DND-41 (cell line): Measurements from ENCODE around the gene TMPRSS3.

ENCODE experiments used
- ATAC-seq: fragments of 200-7000 bp; cut with Tn5 transposase; 3 replicates; pipeline ENCODE4 v1.9.1; 2021; ENCODE audit warnings: low read depth; ENCODE audit not compliant: insufficient read depth
- DNase-seq: peaks from one replicate; pipeline ENCODE4 v3.0.0-alpha.2; 2020
- H2AFZ ChIP-seq: 2 replicates; pipeline ENCODE4 v1.6.0; 2012; ENCODE audit warnings: low read depth, low read length
- H3K27ac ChIP-seq: 2 replicates; pipeline ENCODE4 v1.5.1; 2012; ENCODE audit warnings: low read length, inconsistent platforms
- H3K27me3 ChIP-seq: fragments of 200-600 bp; sonication (generic); 2 replicates; pipeline ENCODE4 v1.6.0; 2012; ENCODE audit warnings: low read length, mild to moderate bottlenecking, inconsistent platforms; ENCODE audit not compliant: insufficient read depth, poor library complexity
- H3K36me3 ChIP-seq: 2 replicates; pipeline ENCODE4 v1.5.1; 2012; ENCODE audit warnings: low read length, inconsistent platforms; ENCODE audit not compliant: insufficient read depth
- H3K4me1 ChIP-seq: 2 replicates; pipeline ENCODE4 v1.5.1; 2012; ENCODE audit warnings: mild to moderate bottlenecking, low read length; ENCODE audit not compliant: insufficient read depth
- H3K4me2 ChIP-seq: 2 replicates; pipeline ENCODE4 v1.6.0; 2012; ENCODE audit warnings: mild to moderate bottlenecking, moderate library complexity, low read length, inconsistent platforms; ENCODE audit not compliant: insufficient read depth
- H3K4me3 ChIP-seq, 2 experiments: fragments of 200-600 bp in 1 of 2; shearing (Covaris generic) in 1 of 2; 2 replicates each; pipeline ENCODE4 v1.5.1; 2012 to 2016; ENCODE audit warnings: inconsistent platforms in 2 of 2, low read length in 2 of 2, mild to moderate bottlenecking in 2 of 2, low read depth in 1 of 2, moderate library complexity in 1 of 2
- H3K79me2 ChIP-seq: 2 replicates; pipeline ENCODE4 v1.6.0; 2012; ENCODE audit warnings: low read length, inconsistent platforms; ENCODE audit not compliant: insufficient read depth
- H3K9ac ChIP-seq: 2 replicates; pipeline ENCODE4 v1.6.0; 2012; ENCODE audit warnings: low read depth, mild to moderate bottlenecking, inconsistent platforms, low read length, moderate library complexity
- H3K9me3 ChIP-seq: 2 replicates; pipeline ENCODE4 v1.5.1; 2012; ENCODE audit warnings: low read length, moderate library complexity, mild to moderate bottlenecking, inconsistent platforms; ENCODE audit not compliant: insufficient read depth, severe bottlenecking
- H4K20me1 ChIP-seq: 2 replicates; pipeline ENCODE4 v1.6.0; 2012; ENCODE audit warnings: low read length; ENCODE audit not compliant: insufficient read depth
- EZH2 ChIP-seq: IDR thresholded peaks from 3 replicates; pipeline ENCODE4 v1.6.1; 2012; ENCODE audit warnings: borderline replicate concordance, low read depth, mild to moderate bottlenecking, moderate library complexity, low read length, inconsistent platforms; ENCODE audit not compliant: severe bottlenecking
- TF ChIP-seq, protein P1 (sequence below): IDR thresholded peaks from 2 replicates; pipeline ENCODE4 v1.5.1; 2012; ENCODE audit warnings: borderline replicate concordance, low read length, moderate library complexity, mild to moderate bottlenecking; ENCODE audit not compliant: poor library complexity, severe bottlenecking; ENCODE audit errors: extremely low read depth

The TMPRSS3 gene

DNA sequence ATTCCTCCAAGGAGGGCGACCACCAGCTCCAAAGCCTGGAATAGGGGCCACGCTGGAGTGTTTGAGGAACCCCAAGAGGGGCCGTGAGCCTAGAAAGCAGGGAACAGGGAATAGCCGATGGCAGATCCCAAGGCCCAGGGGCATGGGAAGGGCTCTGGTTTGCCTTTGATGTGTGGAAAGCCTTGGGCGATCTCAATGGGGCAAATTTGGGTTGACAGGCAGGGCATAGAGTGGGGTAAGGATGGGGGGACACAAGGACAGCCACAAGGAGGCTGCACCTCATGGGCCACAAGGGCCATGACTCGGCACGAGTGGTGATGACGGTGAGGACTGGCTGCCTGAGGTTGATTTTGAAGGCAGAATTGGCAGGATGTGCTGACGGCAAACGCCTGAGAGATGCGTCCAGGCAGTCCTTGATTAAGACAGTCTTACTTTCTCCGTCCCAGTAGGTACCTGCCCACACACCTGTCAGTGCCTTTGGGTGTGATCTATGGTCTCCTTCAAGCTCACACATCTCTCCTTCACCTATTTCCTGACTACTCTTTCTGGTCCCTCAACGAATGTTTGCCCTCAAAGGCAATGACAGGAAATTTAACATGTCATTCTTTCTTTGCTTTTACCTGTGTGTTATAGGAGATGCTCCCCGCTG is 2.0 kb upstream of the TMPRSS3 start:
- H3K9ac ChIP-seq = no peak overlapping the region
- no peaks in the 10 kb centered on the region for H3K27me3 ChIP-seq
- H4K20me1 ChIP-seq = no peaks in the 10 kb centered on the region
- no peak overlapping the region for H3K4me2 ChIP-seq
- H2AFZ ChIP-seq = no peak overlapping the region
- DNase-seq = no peak
- H3K36me3 ChIP-seq = no peaks in the 10 kb centered on the region
- H3K79me2 ChIP-seq = peaks cover 10% of the 10 kb centered on the region
- no peak overlapping the region for H3K4me3 ChIP-seq
- H3K27ac ChIP-seq = peak overlapping the region; percentile 31; the same call in 1 of the 2 replicates
- no peak for ATAC-seq
- peaks cover 8% of the 10 kb centered on the region for H3K9me3 ChIP-seq
- TF ChIP-seq EZH2 = no peak
- TF ChIP-seq, protein P1, sequence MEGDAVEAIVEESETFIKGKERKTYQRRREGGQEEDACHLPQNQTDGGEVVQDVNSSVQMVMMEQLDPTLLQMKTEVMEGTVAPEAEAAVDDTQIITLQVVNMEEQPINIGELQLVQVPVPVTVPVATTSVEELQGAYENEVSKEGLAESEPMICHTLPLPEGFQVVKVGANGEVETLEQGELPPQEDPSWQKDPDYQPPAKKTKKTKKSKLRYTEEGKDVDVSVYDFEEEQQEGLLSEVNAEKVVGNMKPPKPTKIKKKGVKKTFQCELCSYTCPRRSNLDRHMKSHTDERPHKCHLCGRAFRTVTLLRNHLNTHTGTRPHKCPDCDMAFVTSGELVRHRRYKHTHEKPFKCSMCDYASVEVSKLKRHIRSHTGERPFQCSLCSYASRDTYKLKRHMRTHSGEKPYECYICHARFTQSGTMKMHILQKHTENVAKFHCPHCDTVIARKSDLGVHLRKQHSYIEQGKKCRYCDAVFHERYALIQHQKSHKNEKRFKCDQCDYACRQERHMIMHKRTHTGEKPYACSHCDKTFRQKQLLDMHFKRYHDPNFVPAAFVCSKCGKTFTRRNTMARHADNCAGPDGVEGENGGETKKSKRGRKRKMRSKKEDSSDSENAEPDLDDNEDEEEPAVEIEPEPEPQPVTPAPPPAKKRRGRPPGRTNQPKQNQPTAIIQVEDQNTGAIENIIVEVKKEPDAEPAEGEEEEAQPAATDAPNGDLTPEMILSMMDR = no peak
- H3K4me1 ChIP-seq = peaks cover 12% of the 10 kb centered on the region

DNA sequence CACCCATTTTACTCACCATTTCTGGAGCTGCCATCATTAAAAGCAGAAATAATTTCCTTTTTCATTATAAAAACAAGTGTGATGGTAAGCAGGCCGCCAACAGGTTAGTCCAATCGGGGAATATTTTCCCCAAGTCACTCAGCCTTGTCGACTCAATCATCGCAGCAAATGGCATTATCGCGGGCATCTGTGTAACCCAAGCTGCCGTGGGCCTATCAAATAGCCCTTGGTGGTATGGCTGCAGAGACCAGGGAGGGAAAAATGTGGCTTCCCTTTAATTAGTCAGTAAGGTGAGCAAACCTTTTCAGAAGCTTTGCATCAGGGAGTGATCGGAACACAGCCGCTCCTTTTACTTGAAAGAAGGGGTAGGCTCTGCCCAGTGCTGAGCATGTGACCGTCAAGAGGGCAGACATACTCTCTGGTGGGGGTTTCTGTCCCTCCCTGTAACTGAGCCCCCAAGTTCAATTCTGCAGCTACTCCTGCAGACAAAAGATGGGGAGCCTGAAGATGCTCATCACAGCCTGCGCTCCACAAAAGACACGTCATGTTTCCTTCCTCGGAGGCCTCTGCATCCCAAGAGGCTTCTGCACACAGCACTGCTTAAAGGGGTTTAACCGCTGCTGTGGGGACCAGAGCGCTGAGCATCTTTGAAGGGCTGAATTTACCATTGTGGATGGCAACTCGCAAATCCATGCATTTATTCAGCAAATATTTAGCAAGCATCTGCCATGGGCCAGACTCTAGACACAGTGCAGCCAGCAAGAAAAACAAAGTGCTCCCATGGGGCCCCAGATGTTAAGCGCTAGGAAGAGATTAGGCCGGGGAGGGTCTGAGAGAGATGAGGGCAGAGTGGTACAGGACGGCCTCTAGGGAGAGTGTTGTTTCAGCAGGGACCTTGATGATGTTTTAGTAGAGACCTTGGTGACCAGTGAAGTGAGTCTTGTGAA is 1.2 kb upstream of the TMPRSS3 start:
- TF ChIP-seq EZH2 = no peak
- Histone ChIP-seq H3K27ac (no peak overlapping the region), H3K4me2 (no peak overlapping the region), H3K36me3 (no peaks in the 10 kb centered on the region), H3K27me3 (no peaks in the 10 kb centered on the region), H3K79me2 (peaks cover 5% of the 10 kb centered on the region; the same call in 1 of the 2 replicates), H3K4me3 (no peak overlapping the region), H3K9ac (no peak overlapping the region), H3K4me1 (peaks cover 5% of the 10 kb centered on the region; the same call in 1 of the 2 replicates), H4K20me1 (no peaks in the 10 kb centered on the region), H2AFZ (no peak overlapping the region), H3K9me3 (peaks cover 6% of the 10 kb centered on the region)
- no peak for DNase-seq
- ATAC-seq = no peak

DNA sequence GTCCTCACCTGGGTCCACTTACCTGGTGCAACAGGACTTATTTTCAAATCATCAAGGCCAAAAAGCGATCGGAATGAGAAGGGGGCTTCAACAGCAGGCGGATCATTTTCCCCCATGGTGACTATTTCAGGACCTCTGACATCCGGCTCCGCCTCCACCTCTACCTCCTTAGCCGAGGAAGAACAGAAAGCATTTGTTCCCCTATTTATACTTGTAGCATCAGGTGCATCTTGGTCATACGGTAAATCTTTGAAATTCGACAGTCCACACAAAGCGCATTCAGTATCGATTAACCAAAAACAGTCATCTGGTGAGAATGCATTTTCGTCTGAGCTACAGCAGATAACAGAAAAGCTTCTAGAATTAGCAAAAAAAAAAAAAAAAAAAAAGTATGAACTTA is 550 bp downstream of the TMPRSS3 start:
- Histone ChIP-seq H3K79me2 (no peaks in the 10 kb centered on the region), H3K4me1 (peaks cover 3% of the 10 kb centered on the region; the same call in 1 of the 2 replicates), H3K9ac (no peak overlapping the region), H3K9me3 (no peaks in the 10 kb centered on the region), H3K4me3 (no peak overlapping the region), H3K27ac (no peak overlapping the region), H3K27me3 (no peaks in the 10 kb centered on the region), H2AFZ (no peak overlapping the region), H3K4me2 (no peak overlapping the region), H3K36me3 (no peaks in the 10 kb centered on the region), H4K20me1 (no peaks in the 10 kb centered on the region)
- DNase-seq (no peak), ATAC-seq (no peak)
- TF ChIP-seq, protein P1 = no peak
- TF ChIP-seq EZH2 = no peak
